Astrocyte of the cerebellum (primary cell): ENCODE results near the gene BAHD1.

Source experiments
- DNase-seq: peaks from one replicate; pipeline ENCODE4 v3.0.0-alpha.2; 2011; ENCODE audit warnings: low read depth
- H3K4me3 ChIP-seq: 2 replicates; pipeline ENCODE4 v1.5.1; 2011; ENCODE audit warnings: mild to moderate bottlenecking, low read depth, low read length, moderate library complexity
- CTCF ChIP-seq: IDR thresholded peaks from 2 replicates; pipeline ENCODE4 v1.5.1; 2012; ENCODE audit warnings: low read length, low read depth, moderate library complexity, mild to moderate bottlenecking; ENCODE audit errors: missing control alignments
- in situ Hi-C: cut with HindIII; loops from 2 replicates; pipeline ENCODE4 v1.10.0; 2017; ENCODE audit warnings: low sequenced_read_pairs

Gene BAHD1

GRCh38 chr15:40493089-40493840 is 52.5 kb downstream of the BAHD1 start:
- in situ Hi-C loops = no loop called here
- H3K4me3 ChIP-seq = no peak overlapping the region
- no peak for DNase-seq
- TF ChIP-seq CTCF = no peak

GRCh38 chr15:40495516-40495915 is 54.8 kb downstream of the BAHD1 start:
- in situ Hi-C loops = no loop called here
- no peak overlapping the region for H3K4me3 ChIP-seq
- DNase-seq = no peak
- TF ChIP-seq CTCF = no peak

- in situ Hi-C loops = no loop called here
- TF ChIP-seq CTCF = no peak
- no peak for DNase-seq
Measured at GRCh38 chr15:40498418-40498817, 57.7 kb downstream of the BAHD1 start.

GRCh38 chr15:40498891-40499290 is 58.1 kb downstream of the BAHD1 start:
- DNase-seq = no peak
- no peak overlapping the region for H3K4me3 ChIP-seq
- in situ Hi-C loops = no loop called here
- TF ChIP-seq CTCF = no peak

More at GRCh38 chr15:40498418-40498817, 57.7 kb downstream of the BAHD1 start:
- H3K4me3 ChIP-seq = no peak overlapping the region

GRCh38 chr15:40499931-40500330 is 59.2 kb downstream of the BAHD1 start:
- H3K4me3 ChIP-seq = no peak overlapping the region
- DNase-seq = no peak
- in situ Hi-C loops = no loop called here
- TF ChIP-seq CTCF = no peak

GRCh38 chr15:40500568-40501330 is 60.0 kb downstream of the BAHD1 start:
- no peak overlapping the region for H3K4me3 ChIP-seq
- no peak for TF ChIP-seq CTCF
- DNase-seq = no peak
- in situ Hi-C loops = no loop called here
